HL-60 (cell line): ENCODE measurements around the gene FGD5.

Experiments
- CTCF ChIP-seq: IDR thresholded peaks from one replicate; pipeline ENCODE4 v1.5.1; 2011; ENCODE audit warnings: low read length, control low read depth, inconsistent platforms; ENCODE audit not compliant: insufficient read depth
- GABPA ChIP-seq: IDR thresholded peaks from 2 replicates; pipeline ENCODE4 v1.6.1; 2012; ENCODE audit warnings: low read depth
- POLR2AphosphoS5 ChIP-seq: IDR thresholded peaks from 2 replicates; pipeline ENCODE4 v1.6.1; 2012; ENCODE audit warnings: low read depth
- REST ChIP-seq: IDR thresholded peaks from 2 replicates; pipeline ENCODE4 v1.6.1; 2012; ENCODE audit warnings: low read depth; ENCODE audit not compliant: insufficient replicate concordance
- SPI1 ChIP-seq: IDR thresholded peaks from 2 replicates; pipeline ENCODE4 v1.6.1; 2012; ENCODE audit warnings: low read depth, mild to moderate bottlenecking, borderline replicate concordance

GRCh38 chr3:14946739-14947099 lies 128.0 kb downstream of the FGD5 start:
- no peak for TF ChIP-seq CTCF
- TF ChIP-seq SPI1 = no peak
- TF ChIP-seq GABPA = no peak
- TF ChIP-seq POLR2AphosphoS5 = no peak
- no peak for TF ChIP-seq REST
